Measurements from ENCODE around the gene RPL14. TPM values are rescaled to one million over a fixed set of nuclear protein-coding genes. Genes with fewer than 3 reads are reported as not detected.
A peak's percentile ranks its signal among the peaks of the same experiment; 100 is the strongest.

RPL14 gene
- total and polyA plus RNA-seq, 2 of the 13 experiments (the other 11 are each of a cell fraction or from before 2014, with no cell fraction given) = 502 to 1,291 TPM

- TF ChIP-seq ZBTB40 (IDR thresholded peaks at IDR 0.05) (no peak), ZBTB40 (CRISPR knock-in tag; IDR thresholded peaks at IDR 0.05) (peak; percentile 72), GPN1 (CRISPR knock-in tag; IDR thresholded peaks at IDR 0.05; ENCODE audit: borderline replicate concordance) (no peak), SOX5 (CRISPR knock-in tag; IDR thresholded peaks at IDR 0.05; ENCODE audit: borderline replicate concordance) (no peak), ZNF567 (CRISPR knock-in tag; IDR thresholded peaks at IDR 0.05; ENCODE audit: borderline replicate concordance) (no peak), ZBTB7B (CRISPR knock-in tag; IDR thresholded peaks at IDR 0.05) (peak; percentile 83), HMGXB3 (CRISPR knock-in tag; IDR thresholded peaks at IDR 0.05; ENCODE audit: borderline replicate concordance) (peak; percentile 62; the same call in 1 of the 2 replicates), ATRX (CRISPR knock-in tag; IDR thresholded peaks at IDR 0.05; ENCODE audit: borderline replicate concordance) (no peak), SAP130 (CRISPR knock-in tag; IDR thresholded peaks at IDR 0.05; ENCODE audit: low read depth) (peak; percentile 88), ZNF644 (CRISPR knock-in tag; IDR thresholded peaks at IDR 0.05; ENCODE audit: low read depth) (no peak), U2AF2 (IDR thresholded peaks at IDR 0.05; ENCODE audit: low read depth, low read length) (no peak), GABPB1 (CRISPR knock-in tag; IDR thresholded peaks at IDR 0.05) (peak; percentile 97), ARID3A (IDR thresholded peaks at IDR 0.05; ENCODE audit: low read depth, low read length) (no peak), NR2C2 (CRISPR knock-in tag; IDR thresholded peaks at IDR 0.05; ENCODE audit: borderline replicate concordance) (peak; percentile 68; the same call in 1 of the 2 replicates)
Measured at GRCh38 chr3:40505599-40506462, 48.7 kb downstream of the RPL14 start, which contains the start of gene ZNF620 (continued).
